WI38 (cell line): ENCODE results near the gene RASGRF2.

Experiments
- H3K4me3 ChIP-seq: 2 replicates; pipeline ENCODE4 v1.5.1; 2011; ENCODE audit warnings: low read depth, mild to moderate bottlenecking, control low read depth, low read length
- CTCF ChIP-seq: IDR thresholded peaks from 2 replicates; pipeline ENCODE4 v1.5.1; 2012; ENCODE audit warnings: low read depth, mild to moderate bottlenecking, control low read depth, low read length

Gene RASGRF2

DNA sequence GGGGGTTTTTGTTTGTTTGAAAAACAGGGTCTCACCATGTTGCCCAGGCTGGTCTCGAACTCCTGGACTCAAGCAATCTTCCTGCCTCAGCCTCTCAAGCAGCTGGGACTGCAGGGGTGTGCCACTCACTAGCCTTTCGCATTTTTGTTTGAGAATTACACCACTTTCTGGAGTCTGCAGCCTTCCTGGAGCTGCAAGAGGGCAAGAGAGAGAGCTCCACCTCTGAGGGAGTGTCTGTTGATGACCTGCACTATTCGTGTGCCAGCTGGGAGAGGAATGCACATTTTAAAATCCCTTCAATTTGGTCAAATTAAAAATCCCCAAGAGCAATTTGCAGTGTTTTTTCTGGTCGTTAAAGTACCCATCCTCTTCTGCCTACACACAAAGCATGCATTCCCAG is 267.9 kb downstream of the RASGRF2 start:
- TF ChIP-seq CTCF, result no peak
- H3K4me3 ChIP-seq, result no peak overlapping the region

- TF ChIP-seq CTCF, result no peak
- no peak overlapping the region for H3K4me3 ChIP-seq
Observed at GRCh38 chr5:81230416-81230815, 270.3 kb downstream of the RASGRF2 start.

- TF ChIP-seq CTCF, result no peak
Observed at GRCh38 chr5:81232464-81233079, 272.4 kb downstream of the RASGRF2 start.

DNA sequence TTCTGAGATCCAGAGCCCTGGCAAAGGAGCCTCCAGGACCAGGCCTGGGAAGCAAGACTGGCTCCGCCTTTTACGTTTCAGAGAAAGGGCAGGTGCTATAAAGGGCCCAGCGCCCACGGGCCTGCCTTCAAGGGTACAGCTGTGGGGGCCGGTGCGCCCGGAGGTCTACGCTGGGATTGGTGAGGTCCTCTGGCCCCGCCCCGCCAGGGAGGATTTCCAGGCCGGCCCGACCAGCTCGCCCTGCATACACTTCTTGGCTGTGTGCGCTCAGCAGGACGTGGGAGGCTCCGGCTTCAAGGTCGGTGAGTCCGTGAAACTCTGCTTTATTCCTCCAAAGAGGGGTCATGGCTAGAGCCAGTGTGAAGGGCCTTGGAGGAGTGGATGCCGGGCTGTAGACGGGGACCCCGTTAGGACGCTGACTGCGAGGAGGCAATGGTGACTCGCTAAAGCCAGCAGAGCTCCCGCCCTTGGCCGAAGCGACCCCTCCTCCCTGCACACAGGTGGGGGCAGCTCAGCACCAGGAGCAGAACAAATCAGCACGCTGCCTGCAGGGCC is 273.0 kb downstream of the RASGRF2 start, which contains the start of gene CKMT2:
CKMT2 (plus strand) TSS at position 243 of the 555 bp plus-strand sequence. CDS start 17,811 bp downstream, outside the sequence.
- H3K4me3 ChIP-seq, result no peak within 1 kb of the TSS
- TF ChIP-seq CTCF, result no peak

More at GRCh38 chr5:81232464-81233079, 272.4 kb downstream of the RASGRF2 start:
- no peak overlapping the region for H3K4me3 ChIP-seq

GRCh38 chr5:81234299-81234698 is 274.1 kb downstream of the RASGRF2 start:
- TF ChIP-seq CTCF, result no peak
- no peak overlapping the region for H3K4me3 ChIP-seq

DNA sequence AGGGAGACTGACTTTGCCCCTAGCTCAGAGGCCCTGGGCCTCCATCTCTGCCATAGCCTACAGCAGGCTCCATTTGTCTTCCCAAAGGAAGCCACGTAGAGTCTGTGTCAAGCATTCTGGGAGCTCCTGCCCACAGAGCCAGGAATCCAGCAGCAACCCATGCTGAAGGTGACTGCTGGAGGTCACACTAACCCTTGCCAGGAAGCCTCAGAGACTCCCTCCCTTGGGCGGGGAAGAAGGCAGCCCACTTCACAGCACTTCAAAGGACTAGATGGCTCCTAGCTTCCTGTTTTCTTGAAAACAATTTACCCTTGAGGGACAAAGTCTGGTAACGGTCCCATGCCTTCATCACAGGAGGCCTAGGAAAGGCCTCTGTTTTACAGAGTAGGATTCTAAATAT is 274.6 kb downstream of the RASGRF2 start:
- TF ChIP-seq CTCF, result no peak
- no peak overlapping the region for H3K4me3 ChIP-seq

GRCh38 chr5:81235287-81236072 is 275.3 kb downstream of the RASGRF2 start:
- no peak for TF ChIP-seq CTCF
- no peak overlapping the region for H3K4me3 ChIP-seq
